Right ventricle myocardium superior (tissue), 1 donor: Measurements from ENCODE around the gene PIWIL1. TPM values are rescaled to one million over a fixed set of nuclear protein-coding genes. Genes with fewer than 3 reads are reported as not detected.

Experiments
- ATAC-seq: fragments of 200-7000 bp; cut with Tn5 transposase; one replicate; pipeline ENCODE4 v1.9.1; 2020; ENCODE audit warnings: mild to moderate bottlenecking; ENCODE audit not compliant: poor library complexity
- DNase-seq: peaks from one replicate; pipeline ENCODE4 v3.0.0-alpha.2; 2020
- intact Hi-C: fragments of 100-400 bp; cut with DNase I; formaldehyde crosslinking; loops from one replicate; pipeline ENCODE4 v1.11.2; 2022
- total RNA-seq: library from RNA; stranded (reverse); fragmentation: NEBNext Ultra II Directional; extraction: Animal tissue kit (Norgen Biotek cat#: 25700); gene quantifications from one replicate; pipeline ENCODE4 v1.2.1, GENCODE V29; 2021
- donor health status: DM: no; HTN: yes; CAD: no; lungs with severe emphysema.

Gene PIWIL1
- total RNA-seq, 1 donor from 2014 or later, result not detected

DNA sequence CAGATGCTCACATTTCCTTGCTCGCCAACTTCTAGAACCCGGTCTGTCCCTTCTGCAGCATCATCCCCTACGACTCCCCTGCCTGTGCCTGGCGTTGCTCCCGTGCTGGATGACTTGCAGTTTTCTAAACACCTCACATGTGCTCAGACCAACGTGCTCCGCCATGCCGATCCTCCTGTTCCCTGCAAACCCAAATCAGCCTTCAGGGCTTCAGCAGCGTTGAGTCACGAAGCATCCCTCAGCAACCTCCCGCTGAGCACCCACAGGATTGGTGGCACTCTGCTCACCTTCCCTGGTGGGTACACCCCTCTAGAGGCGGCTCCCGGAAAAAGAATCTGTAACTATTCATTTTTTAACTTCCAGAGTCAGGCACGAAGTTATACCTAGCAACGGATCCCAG is 2.8 kb upstream of the PIWIL1 start:
- no peak for DNase-seq
- no peak for ATAC-seq

DNA sequence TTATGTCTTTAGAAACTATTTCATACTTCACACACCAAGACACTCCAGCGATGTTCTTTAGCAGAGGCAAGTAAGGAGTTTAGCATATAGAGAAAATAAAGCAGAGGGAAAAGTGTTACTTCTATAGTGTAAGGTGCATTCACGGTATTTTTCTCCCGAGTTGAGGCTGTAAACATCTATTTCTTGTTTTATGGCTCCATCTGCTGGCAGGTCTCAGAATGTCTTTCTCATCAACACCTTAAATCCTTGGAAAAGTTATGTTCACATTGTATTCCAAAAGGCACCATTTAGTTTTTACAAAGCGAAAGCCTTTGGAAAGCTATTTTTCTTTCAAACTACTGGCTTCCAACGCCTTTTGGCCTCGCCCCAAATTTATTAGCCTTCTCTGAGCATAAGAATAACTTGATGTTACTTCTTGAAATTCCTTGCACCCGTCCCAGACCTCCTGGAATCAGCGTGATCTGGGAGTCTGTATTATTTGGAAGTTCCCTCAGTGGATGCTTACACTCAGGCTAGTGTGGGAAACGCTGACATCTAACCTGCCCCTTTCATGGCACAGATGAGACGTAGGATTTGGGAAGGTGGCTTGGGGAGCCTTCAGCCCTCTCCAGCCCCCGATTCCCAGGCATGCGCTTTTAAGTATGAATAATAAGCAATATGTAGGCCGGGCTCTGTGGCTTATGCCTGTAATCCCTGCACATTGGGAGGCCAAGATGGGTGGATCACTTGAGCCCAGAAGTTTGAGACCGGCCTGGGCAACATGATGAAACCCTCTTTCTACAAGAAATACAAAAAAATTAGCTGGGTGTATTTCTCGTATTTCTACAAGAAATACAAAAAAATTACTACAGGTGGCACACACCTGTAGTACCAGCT is 1.9 kb upstream of the PIWIL1 start:
- intact Hi-C loops, result loop anchor here (1.0 kb wide), 1 partner anchor 288 kb away; no protein-coding TSS in a partner anchor
- no peak for ATAC-seq
- no peak for DNase-seq

More for the DNA sequence above, 2.8 kb upstream of the PIWIL1 start:
- intact Hi-C loops, result loop anchor here (1.0 kb wide), 1 partner anchor 288 kb away; no protein-coding TSS in a partner anchor

DNA sequence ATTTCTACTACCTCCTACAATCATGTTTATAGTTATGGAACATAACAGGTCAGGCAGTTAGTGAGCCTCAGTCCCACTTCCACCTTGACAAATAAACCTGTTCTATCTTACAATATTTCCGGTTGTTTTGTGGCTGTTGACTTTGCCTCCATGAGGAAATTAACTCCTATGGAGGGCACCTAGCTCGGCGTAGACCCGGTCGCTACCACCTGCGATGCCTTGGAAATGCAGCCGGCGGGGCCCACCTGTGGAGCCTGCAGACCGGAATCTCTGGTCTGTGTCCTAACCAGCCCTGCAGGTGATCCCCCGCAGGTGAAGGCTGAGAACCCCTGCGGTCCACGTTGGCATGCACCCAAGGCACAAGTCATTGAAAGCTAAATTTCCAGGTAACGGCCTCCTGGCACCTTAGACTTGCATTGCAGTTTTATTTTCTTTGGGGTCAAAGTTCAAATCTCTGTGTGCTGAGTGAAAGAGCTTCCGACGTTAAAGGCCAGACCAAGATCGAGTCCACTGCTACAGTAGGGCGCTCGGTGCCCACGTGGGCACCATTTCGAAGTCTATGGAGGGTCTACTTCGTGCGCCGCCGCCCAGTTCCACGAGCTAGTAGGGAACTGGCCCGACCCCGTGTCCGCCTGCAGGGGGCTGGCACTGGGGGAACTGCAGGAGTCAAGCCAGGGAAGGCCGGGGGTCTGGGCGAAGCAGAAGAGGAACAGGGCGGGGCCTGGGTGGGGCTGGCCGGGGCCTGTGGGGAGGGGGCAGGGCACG is 782 bp upstream of the PIWIL1 start:
- no peak for DNase-seq
- ATAC-seq, result no peak
- intact Hi-C loops, result no loop called here

DNA sequence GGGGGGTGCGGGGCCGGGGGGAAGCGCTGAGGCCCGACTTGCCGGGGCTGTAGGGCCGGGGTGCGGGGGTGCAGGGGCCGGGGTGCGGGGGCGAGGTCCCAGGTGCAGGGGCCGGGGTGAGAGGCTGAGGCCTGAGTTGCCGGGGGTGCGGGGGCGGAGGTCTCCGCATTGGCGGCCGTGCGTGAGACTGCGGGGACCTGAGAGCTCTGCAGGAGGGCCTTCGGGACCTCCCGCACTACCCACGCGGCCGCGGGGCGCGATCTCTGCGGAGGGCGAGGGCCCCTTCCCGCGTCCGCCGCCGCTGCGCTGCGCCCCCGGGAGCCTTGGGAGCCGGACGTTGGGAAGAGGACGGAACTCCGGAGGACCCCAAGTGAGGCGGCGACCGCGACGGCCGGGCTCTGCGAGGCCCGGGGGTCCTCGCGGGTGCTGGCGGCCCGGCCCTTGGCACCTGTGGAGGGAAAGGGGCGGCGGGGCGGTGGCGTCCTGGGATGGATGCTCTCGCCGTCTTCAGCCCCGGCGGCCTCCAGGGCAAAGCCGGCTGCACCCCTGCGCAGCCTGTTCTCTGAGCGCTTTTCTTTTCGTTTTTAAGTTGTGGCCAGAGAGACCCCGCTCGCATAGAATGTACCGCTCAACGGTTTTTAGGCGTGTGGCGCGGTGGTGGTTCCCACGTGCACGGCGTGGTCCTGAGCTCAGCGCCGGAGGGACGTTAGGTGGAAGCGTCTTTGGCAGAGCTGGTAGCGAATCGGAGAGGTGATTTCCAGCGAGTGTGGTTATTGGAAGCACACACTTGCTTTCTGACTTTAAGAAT is 1.3 kb downstream of the PIWIL1 start:
- DNase-seq (no peak), ATAC-seq (no peak)
- intact Hi-C loops, result no loop called here

DNA sequence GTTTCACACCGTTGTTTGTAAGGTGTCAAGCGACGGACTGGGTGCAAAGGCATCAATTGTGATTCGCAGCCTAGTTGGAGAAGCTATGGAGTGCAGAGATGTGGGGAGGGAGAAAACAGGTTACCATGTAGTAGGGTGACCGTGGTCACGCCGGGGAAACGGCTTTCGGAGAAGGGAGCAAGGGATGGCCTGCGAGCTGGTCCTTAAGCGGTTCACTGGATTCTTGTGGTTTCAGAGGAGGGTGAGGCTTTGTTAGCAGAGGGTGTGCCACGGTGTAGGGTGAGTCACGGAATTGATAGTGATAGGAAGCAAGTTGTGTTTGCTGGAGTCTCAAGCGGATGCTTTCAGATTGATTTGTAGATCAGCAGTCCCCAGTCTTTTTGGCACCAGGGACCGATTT is 2.3 kb downstream of the PIWIL1 start:
- ATAC-seq, result no peak
- no peak for DNase-seq
- intact Hi-C loops, result no loop called here

DNA sequence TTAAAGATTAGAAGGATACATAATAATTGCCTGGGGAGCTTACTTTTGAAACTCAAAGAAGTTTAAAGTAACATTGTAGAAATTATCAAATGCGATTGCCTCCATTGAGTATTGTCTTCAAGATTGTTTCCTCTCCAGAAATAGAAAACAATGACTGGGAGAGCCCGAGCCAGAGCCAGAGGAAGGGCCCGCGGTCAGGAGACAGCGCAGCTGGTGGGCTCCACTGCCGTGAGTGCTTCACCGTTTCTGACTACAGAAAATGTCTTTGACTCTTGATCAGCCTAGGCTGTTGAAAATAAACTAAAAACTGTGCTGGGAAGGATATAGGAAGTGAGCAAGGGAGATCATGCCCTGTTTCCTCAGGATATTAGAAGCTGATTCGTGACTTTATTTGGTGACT is 4.8 kb downstream of the PIWIL1 start:
- intact Hi-C loops, result no loop called here
- no peak for DNase-seq
- ATAC-seq, result no peak

DNA sequence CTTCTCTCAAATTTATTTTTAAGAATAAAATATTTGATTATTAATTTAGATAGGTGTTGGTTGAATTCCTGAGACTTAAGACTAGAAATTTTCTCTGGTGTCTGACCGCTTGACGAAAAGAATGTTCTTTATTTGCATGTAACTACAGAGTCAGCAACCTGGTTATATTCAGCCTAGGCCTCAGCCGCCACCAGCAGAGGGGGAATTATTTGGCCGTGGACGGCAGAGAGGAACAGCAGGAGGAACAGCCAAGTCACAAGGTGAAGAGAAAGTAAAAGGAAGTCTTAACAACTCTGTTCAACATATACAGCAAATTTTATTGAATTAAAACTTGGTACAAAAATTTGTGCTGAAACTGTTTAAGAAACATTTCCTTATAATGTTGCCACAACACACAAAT is 5.2 kb downstream of the PIWIL1 start:
- intact Hi-C loops, result no loop called here
- DNase-seq (no peak), ATAC-seq (no peak)

DNA sequence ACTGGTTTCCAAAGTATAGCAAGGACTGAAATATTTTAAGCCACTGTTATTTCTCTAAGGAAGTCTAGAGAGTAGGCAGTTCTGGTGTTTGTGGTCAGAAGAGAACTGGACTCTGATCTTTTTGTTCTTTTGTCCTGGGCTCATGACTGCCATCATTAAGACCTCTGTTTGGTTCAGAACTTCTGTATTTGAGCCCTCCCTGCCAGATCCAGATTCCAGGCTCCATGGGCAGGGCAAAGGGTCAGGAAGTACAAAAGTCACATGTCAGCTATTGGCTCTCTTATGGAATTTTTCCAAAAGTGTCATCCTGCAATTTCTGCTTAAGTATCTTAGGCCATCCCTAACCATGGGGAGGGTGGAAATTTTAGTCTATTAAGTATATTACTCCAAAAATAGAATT is 6.8 kb downstream of the PIWIL1 start:
- ATAC-seq (no peak), DNase-seq (no peak)
- intact Hi-C loops, result no loop called here

DNA sequence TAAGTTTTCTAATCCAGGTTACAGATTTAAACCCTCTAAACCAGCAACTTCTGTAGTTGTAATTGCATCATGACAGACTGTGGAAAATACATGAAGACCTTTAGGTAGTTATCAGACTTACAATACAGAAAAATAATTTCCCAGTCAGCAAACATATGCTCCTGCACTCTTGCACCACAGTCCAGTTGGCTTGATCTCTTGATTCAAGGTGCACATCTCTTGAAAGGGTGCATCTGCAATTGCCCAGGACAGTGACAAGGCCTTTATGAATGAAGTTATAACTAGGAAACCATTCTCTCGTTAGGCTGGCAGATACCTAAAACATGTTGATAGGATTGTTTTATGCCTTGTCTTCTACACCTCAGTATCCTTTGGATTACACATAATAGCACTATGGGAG is 7.6 kb downstream of the PIWIL1 start:
- intact Hi-C loops, result no loop called here
- ATAC-seq (no peak), DNase-seq (no peak)

DNA sequence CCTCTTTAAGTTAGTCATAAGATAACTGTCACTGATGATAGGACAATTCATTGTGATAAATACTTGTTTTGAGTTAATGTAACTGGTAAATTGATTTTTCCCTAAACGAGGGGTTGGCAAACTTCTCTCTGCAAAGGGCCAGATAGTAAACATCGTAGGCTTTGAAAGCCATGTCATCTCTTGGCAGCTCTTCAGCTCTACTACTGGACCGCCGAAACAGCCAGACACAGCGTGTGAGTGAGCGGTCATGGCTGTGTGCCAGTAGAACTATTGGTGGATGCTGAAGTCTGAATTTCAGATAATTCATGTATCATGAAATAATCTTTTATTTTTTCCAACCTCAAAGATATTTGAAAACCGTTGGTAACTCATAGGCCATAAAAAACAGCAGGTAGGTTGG is 9.9 kb downstream of the PIWIL1 start:
- DNase-seq (no peak), ATAC-seq (no peak)
- intact Hi-C loops, result no loop called here

DNA sequence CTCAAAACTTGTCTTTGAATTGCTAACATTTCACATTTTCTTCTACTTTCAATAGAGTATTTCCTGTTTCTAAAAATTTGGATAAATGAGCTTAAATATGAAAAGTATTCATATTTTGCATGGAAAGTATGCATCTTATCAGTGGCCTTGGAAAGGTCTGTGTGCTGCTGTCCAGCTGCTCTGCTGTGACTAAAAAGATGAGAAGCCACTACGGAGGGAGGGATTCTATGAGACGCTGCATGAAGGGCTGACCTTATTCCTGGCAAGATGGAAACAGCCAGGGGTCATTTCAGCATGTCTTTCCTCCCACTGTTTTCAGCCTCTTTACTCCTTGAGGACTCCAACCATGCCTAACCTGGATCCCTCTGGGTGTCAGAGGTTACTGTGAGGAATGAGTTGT is 13.0 kb downstream of the PIWIL1 start:
- DNase-seq, result no peak
- ATAC-seq, result no peak
- intact Hi-C loops, result no loop called here

DNA sequence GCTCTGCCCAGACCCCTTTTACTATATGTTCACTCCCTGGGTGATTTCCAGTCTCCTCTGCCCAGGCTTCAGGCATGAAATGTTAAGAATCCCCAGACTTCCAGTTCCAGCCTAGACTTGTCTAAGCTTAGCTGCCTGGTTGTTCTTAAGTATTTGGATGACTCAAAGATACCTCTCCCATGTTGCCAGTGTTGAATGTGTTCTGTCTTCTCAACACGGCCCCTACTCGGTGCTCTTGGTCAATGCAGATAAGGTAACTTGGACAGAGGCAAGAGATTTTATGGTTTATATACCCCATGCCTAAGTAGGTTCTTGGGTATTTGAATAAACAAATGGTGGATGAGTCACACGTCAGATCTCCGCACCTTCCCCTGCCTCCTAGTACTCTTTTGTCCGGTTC is 13.6 kb downstream of the PIWIL1 start:
- intact Hi-C loops, result no loop called here
- no peak for ATAC-seq
- no peak for DNase-seq

DNA sequence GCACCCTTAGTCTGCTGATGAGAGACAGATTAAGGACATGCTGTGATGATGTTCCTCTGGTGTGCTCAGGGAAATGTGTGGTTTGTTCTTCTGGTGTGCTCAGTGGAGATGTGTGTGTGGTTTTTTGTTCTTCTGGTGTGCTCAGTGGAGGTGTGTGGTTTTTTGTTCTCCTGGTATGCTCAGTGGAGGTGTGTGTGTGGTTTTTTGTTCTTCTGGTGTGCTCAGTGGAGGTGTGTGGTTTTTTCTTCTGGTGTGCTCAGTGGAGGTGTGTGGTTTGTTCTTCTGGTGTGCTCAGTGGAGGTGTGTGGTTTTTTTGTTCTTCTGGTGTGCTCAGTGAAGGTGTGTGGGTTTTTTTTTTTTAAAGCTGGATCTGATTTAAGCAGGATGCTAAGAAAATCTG is 15.4 kb downstream of the PIWIL1 start:
- DNase-seq, result no peak
- no peak for ATAC-seq
- intact Hi-C loops, result no loop called here

DNA sequence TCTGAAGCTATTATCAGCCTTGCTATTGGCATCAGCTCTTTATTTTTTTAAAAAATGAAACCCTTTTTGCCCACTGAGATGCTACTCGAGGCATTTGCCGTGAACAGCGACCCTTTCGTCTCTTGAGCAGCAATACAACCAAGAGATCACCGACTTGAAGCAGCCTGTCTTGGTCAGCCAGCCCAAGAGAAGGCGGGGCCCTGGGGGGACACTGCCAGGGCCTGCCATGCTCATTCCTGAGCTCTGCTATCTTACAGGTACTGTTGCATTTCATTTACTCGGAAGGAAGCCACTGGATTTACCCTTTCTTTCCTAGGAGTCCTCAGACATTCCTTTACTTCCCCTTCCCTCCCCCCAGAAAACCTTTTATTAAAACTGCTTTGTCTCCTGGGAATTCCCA is 16.7 kb downstream of the PIWIL1 start:
- ATAC-seq (no peak), DNase-seq (no peak)
- intact Hi-C loops, result no loop called here

DNA sequence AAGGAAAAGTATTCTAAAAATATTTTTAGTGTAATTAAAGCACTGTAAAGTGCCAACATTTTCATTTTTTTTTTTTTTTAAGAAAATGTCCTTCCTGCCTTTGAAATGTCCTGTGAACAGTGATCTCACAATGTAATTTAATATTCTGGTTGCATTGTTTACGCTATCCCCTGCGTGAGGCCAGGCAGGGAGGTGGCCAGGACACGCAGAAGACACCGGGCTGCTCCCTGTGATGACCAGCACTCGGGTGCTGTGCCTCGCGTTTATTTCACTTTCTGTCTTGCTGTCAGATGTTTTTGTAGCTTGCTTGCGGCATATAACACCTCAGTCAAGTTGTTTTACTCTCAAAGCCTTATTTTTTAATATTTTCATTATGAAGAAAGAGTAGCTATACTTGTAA is 18.5 kb downstream of the PIWIL1 start:
- DNase-seq (no peak), ATAC-seq (no peak)
- intact Hi-C loops, result no loop called here

DNA sequence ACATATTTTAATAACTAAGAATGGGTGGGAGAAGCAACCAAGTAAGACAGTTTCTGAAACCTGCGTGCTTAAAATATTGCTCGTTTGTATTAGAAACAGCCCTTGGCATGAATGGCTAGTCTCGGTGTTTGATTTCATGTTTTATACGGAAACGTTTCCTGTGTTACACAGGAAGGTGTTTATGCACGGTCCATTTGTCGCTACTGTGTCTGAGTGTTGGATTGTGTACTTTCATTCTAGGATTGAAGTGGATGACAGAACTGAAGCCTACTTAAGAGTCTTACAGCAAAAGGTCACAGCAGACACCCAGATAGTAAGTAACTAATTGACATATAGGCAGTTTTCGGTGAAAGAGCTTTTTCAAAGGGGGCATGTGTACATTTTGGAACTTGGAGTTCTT is 19.6 kb downstream of the PIWIL1 start:
- DNase-seq, result no peak
- intact Hi-C loops, result no loop called here
- no peak for ATAC-seq

DNA sequence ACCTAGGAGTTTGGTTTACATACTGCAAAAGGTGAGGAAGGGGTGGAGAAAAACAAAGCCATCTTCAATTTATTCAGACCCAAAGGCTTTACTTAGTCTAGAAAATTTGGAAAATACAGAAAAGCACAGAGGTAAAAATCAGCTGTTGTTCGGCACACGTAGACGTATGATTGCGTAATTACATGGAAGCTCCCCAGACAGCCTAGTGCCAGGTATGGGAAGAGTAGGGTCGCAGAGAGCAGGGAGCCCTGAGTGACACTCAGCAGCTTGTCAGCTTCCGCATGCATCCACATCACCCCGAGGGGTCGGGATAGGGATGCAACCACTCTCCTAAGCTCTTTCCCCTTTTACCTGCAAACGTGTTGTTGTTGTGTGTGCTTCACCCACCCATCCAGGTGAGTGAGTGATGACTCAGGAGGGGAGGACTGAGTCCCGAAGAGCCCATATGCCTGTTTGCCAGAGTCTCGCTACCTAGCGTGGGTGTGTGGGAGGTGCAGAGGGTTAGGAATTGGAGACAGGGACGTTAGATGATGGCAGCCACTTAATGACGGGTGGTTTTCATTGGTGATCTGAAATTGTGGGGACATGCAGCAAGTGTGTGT is 20.1 kb downstream of the PIWIL1 start:
- intact Hi-C loops, result no loop called here
- no peak for DNase-seq
- no peak for ATAC-seq

DNA sequence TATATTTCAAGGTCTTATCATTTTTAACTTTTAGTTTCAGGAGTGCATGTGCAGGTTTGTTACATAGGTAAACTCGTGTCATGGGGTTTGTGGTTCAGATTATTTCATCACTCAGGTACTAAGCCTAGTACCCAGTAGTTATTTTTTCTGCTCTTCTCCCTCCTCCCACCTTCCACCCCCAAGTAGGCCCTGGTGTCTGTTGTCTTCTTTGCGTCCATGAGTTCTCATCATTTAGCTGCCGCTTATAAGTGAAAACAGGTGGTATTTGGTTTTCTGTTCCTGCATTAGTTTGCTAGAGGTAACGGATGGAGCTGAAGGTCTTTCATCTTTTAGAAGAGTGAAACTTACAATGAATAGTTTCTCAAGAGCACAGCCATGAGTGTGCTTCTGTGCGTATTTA is 24.4 kb downstream of the PIWIL1 start:
- no peak for ATAC-seq
- intact Hi-C loops, result no loop called here
- no peak for DNase-seq

DNA sequence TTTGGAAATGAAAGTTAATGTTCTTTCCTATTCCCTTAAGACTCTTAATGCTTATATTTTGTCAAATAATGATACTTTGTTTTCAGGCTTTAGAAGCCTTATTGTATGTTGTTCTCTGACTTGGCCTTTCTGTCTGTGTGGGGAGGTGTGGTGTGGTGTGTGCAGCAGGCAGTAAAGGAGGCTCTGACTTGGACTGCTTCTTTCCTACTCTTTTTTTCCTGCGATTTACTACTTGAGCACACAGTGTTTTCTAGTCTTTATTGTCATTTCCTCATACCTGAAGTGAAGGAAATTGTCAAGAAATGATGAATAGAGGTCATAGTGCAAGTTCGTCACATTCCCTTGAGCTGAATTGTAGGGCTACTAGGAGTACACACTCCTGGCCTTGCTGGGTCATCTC is 26.9 kb downstream of the PIWIL1 start:
- DNase-seq (no peak), ATAC-seq (no peak)
- intact Hi-C loops, result no loop called here
